ENCODE measurements around the gene NUDT17. TPM values are rescaled to one million over a fixed set of nuclear protein-coding genes. Genes with fewer than 3 reads are reported as not detected.
A peak's percentile ranks its signal among the peaks of the same experiment; 100 is the strongest.

Gene NUDT17
- total RNA-seq, 4 donors from 2014 or later, result 0.95 to 2.2 (median 1.1) TPM; not detected in 1

- in situ Hi-C loops (cut with MboI; ENCODE audit: low pct_ligation_motif_present in 1 of 4, low pct_unique_long_range_greater_than_20kb in 1 of 4, low sequenced_read_pairs in 3 of 4), result no loop called here
- intact Hi-C loops (cut with DNase I; ENCODE audit: low total_unique reads), result no loop called here
Measured at GRCh38 chr1:145823565-145824498, 21.6 kb upstream of the NUDT17 start, which contains the start of the genes POLR3C and RNF115. Gene POLR3C (plus strand): TSS chr1:145824200. CDS start chr1:145825777, 1,577 bp downstream. Gene RNF115 (minus strand): TSS chr1:145824095. CDS start chr1:145823873, 222 bp downstream.

GRCh38 chr1:145824499-145824842 is 21.0 kb upstream of the NUDT17 start:
- Histone ChIP-seq H3K9me3 (no peaks in the 10 kb centered on the region), H3K27me3 (no peaks in the 10 kb centered on the region), H3K4me1 (peaks cover 7 to 13% (median 12%) of the 10 kb centered on the region in 4 donors), H3K27ac (peak overlapping the region; percentile 89 to 95 (median 92)), H3K36me3 (peaks cover 0 to 30% (median 11%) of the 10 kb centered on the region in 4 donors), H3K4me3 (peak overlapping the region; percentile 53 to 97 (median 73))
- no peak for TF ChIP-seq EP300 (IDR thresholded peaks at IDR 0.05; ENCODE audit: low read depth)
- TF ChIP-seq POLR2A (IDR thresholded peaks at IDR 0.05), result no peak
- no peak for TF ChIP-seq POLR2AphosphoS5 (IDR thresholded peaks at IDR 0.05)
- no peak for TF ChIP-seq CTCF (IDR thresholded peaks at IDR 0.05)
- intact Hi-C loops (cut with DNase I; ENCODE audit: low total_unique reads), result no loop called here
- in situ Hi-C loops (cut with MboI; ENCODE audit: low pct_ligation_motif_present in 1 of 4, low pct_unique_long_range_greater_than_20kb in 1 of 4, low sequenced_read_pairs in 3 of 4), result no loop called here
- no peak for DNase-seq
- WGBS, 2 donors (ENCODE audit: low coverage in 1 of 2), result 0% methylated on average over 7 of the region's 7 CpGs

More at GRCh38 chr1:145823565-145824498, 21.6 kb upstream of the NUDT17 start, which contains the start of the genes POLR3C and RNF115:
- H3K27ac ChIP-seq, result peak within 1 kb of the TSS; percentile 89 to 95 (median 92)
- peak; percentile 93 for DNase-seq
- H3K36me3 ChIP-seq, result peaks cover 0 to 24% (median 8%) of the 10 kb centered on the region in 4 donors
- H3K4me1 ChIP-seq, result peaks cover 7 to 13% (median 12%) of the 10 kb centered on the region in 4 donors
- no peaks in the 10 kb centered on the region for H3K27me3 ChIP-seq
- H3K9me3 ChIP-seq, result no peaks in the 10 kb centered on the region
- WGBS, 2 donors (ENCODE audit: low coverage in 1 of 2), result 0% methylated on average over 2 to 47 of the region's 89 CpGs
- TF ChIP-seq POLR2A (IDR thresholded peaks at IDR 0.05) (peak; percentile 80), POLR2AphosphoS5 (IDR thresholded peaks at IDR 0.05) (peak; percentile 75 to 91 (median 89)), EP300 (IDR thresholded peaks at IDR 0.05; ENCODE audit: low read depth) (no peak), CTCF (IDR thresholded peaks at IDR 0.05) (no peak)
- H3K4me3 ChIP-seq, result peak within 1 kb of the TSS; percentile 53 to 97 (median 73)

GRCh38 chr1:145826030-145826429 is 19.4 kb upstream of the NUDT17 start:
- 83 to 93% methylated on average over 2 of the region's 2 CpGs for WGBS, 2 donors (ENCODE audit: low coverage in 1 of 2)

More at GRCh38 chr1:145826030-145826429, 19.4 kb upstream of the NUDT17 start:
- Histone ChIP-seq H3K36me3 (peaks cover 0 to 42% (median 18%) of the 10 kb centered on the region in 4 donors), H3K4me1 (peaks cover 7 to 13% (median 12%) of the 10 kb centered on the region in 4 donors), H3K27me3 (no peaks in the 10 kb centered on the region), H3K4me3 (no peak overlapping the region), H3K9me3 (no peaks in the 10 kb centered on the region), H3K27ac (no peak overlapping the region)
- TF ChIP-seq CTCF (IDR thresholded peaks at IDR 0.05) (no peak), EP300 (IDR thresholded peaks at IDR 0.05; ENCODE audit: low read depth) (no peak), POLR2A (IDR thresholded peaks at IDR 0.05) (no peak), POLR2AphosphoS5 (IDR thresholded peaks at IDR 0.05) (no peak)
- intact Hi-C loops (cut with DNase I; ENCODE audit: low total_unique reads), result no loop called here
- DNase-seq, result no peak
- in situ Hi-C loops (cut with MboI; ENCODE audit: low pct_ligation_motif_present in 1 of 4, low pct_unique_long_range_greater_than_20kb in 1 of 4, low sequenced_read_pairs in 3 of 4), result no loop called here

Measured in transverse colon (tissue), 4 donors.